Measurements from ENCODE around the gene RAB43. TPM values are rescaled to one million over a fixed set of nuclear protein-coding genes. Genes with fewer than 3 reads are reported as not detected.

RAB43 gene
- total RNA-seq, 2 experiments from 2014 or later, result 36.9 to 38.8 TPM

- no peaks in the 10 kb centered on the region for H3K36me3 Mint-ChIP-seq
- H3K4me1 Mint-ChIP-seq, result peaks cover 9% of the 10 kb centered on the region
- peaks cover 3% of the 10 kb centered on the region for H3K9me3 Mint-ChIP-seq
- H3K27me3 Mint-ChIP-seq, result no peaks in the 10 kb centered on the region
- DNase-seq, result no peak
- H3K27ac Mint-ChIP-seq, result no peak overlapping the region
- H3K4me3 Mint-ChIP-seq, result no peak overlapping the region
These were observed 57.6 kb downstream of the RAB43 start for GRCh38 chr3:129063841-129064482.

DNA sequence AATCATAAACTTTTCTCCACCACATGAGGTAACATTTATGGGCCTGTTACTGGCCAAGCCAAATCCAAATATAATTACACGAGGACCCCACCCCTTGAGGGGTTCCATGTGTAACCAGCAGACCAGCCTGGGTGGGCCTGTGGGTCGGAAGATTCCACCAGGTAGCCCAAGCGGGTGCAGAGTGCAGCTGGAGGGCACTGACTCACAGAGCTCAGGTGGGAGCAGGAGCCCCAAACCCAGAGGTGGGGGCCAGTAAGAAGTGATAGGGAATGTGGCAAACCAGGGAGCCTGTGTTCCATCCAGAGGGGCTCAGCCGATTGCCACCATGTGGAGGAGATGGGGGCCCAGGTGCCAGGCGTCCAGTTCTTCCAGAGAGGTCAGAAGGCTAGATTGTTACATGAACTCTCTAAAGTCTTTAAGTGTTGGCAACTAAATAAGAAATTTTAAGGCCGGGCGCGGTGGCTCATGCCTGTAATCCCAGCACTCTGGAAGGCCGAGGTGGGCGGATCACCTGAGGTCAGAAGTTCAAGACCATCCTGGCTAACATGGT is 58.4 kb downstream of the RAB43 start:
- H3K4me3 Mint-ChIP-seq, result no peak overlapping the region
- no peaks in the 10 kb centered on the region for H3K36me3 Mint-ChIP-seq
- no peak for DNase-seq
- H3K27ac Mint-ChIP-seq, result no peak overlapping the region
- H3K9me3 Mint-ChIP-seq, result peaks cover 3% of the 10 kb centered on the region
- peaks cover 11% of the 10 kb centered on the region for H3K4me1 Mint-ChIP-seq
- no peaks in the 10 kb centered on the region for H3K27me3 Mint-ChIP-seq

DNA sequence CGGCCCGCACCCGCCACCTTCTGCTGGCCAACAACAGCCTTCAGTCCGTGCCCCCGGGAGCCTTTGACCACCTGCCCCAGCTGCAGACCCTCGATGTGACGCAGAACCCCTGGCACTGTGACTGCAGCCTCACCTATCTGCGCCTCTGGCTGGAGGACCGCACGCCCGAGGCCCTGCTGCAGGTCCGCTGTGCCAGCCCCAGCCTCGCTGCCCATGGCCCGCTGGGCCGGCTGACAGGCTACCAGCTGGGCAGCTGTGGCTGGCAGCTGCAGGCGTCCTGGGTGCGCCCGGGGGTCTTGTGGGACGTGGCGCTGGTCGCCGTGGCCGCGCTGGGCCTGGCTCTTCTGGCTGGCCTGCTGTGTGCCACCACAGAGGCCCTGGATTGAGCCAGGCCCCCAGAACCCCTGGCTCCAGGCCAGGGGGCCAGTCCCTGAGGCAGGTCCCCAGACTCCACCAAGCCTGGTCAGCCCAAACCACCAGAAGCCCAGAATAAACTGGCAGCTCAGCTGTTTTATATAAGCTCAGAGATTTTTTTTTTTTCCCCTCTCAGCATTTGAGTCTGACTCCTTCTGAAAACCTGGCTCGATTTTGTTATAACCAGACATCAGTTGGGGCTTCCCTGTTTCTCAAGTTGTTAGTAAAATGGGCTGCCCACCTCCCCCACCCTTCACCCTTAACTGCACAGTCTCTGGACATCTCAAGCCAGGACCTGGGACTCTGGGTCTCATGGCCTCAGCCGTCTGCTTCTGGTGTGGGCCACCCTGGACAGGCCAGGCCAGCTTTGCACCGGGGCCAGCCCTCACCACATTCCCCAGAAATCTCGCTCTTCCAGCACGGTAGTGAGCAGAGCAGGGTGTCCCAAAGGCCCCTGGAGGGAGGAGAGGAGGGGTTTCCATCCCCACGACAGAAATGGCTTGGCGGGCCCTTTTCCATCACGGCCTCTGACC is 59.4 kb downstream of the RAB43 start:
- Mint-ChIP-seq H3K4me1 (peaks cover 4% of the 10 kb centered on the region), H3K27ac (no peak overlapping the region), H3K4me3 (no peak overlapping the region), H3K27me3 (no peaks in the 10 kb centered on the region), H3K36me3 (no peaks in the 10 kb centered on the region), H3K9me3 (no peaks in the 10 kb centered on the region)
- no peak for DNase-seq

GRCh38 chr3:129061023-129061887 is 60.3 kb downstream of the RAB43 start:
- H3K27me3 Mint-ChIP-seq, result no peaks in the 10 kb centered on the region
- no peaks in the 10 kb centered on the region for H3K36me3 Mint-ChIP-seq
- no peak overlapping the region for H3K4me3 Mint-ChIP-seq
- no peak for DNase-seq
- no peaks in the 10 kb centered on the region for H3K9me3 Mint-ChIP-seq
- H3K27ac Mint-ChIP-seq, result no peak overlapping the region
- H3K4me1 Mint-ChIP-seq, result peaks cover 4% of the 10 kb centered on the region

DNA sequence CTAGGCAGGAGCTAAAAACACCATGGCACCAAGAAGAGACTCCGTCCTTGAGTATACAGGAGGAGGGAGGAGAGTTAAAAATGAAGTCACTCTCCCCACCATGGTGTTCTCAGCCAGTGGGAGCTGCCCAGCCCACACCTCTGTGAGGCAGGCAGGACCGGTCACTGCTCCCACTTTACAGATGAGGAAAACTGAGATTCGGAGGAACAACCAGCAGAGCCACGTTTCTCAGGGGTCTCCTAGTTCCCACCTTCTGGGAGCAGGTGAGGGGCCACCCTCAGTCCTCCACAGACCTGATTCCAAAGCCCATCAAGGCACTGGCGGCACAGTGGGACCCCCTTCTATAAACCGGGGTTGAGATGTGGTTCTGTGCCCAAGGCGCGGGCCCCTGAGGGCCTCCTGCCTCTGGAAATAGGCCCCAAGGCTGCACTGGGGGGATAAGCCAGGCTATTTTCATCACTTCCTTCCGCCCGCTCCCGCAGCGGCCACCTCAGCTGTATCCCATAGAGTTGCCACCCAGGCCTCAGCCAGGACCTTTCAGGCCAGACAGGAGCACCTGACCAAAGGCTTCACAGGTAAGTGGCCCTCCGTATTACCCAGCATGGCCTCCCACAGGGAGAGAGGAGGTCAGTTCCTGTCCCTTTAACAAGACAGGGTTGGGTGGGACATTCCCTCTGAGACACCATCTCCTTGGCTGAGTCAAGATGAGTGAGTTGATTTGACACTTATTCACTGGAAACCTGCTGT is 61.2 kb downstream of the RAB43 start, which contains the start of gene GP9:
GP9 (plus strand) TSS at position 504 of the 747 bp plus-strand sequence. CDS start 961 bp downstream, outside the sequence.
- peaks cover 4% of the 10 kb centered on the region for H3K4me1 Mint-ChIP-seq
- no peaks in the 10 kb centered on the region for H3K27me3 Mint-ChIP-seq
- H3K36me3 Mint-ChIP-seq, result no peaks in the 10 kb centered on the region
- DNase-seq, result no peak
- no peak within 1 kb of the TSS for H3K4me3 Mint-ChIP-seq
- H3K27ac Mint-ChIP-seq, result no peak within 1 kb of the TSS
- no peaks in the 10 kb centered on the region for H3K9me3 Mint-ChIP-seq

DNA sequence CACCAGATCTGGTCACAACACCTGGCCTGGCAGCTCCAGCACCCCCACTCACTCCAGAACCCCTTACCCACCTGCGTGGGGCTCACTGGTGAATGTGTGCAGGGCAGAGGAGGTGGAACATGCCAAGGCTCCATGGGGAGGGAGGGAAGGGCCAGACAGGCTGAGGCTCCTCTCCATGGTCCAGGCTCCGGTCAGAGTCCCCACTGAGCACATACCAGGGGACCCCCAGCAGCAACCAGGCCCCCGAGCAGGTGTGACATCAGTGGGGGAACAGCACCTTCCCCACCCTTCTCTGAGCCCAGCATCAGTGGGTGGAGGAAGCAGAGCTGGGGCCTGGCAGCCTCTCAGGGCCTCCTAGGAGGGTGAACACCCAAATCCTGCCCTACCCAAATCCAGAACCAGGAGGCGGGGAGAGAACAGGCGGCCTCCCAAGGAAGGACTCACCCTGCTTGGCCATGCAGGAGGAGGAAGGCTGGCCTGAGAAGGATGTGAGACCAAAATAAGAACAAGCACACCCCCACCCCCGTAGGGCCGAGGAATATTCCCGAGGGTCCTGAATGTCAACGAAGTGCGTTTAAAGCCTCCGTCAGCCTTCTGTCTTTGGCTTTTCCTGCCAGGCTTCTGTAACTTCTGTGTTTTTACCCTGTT is 62.2 kb downstream of the RAB43 start:
- Mint-ChIP-seq H3K36me3 (no peaks in the 10 kb centered on the region), H3K9me3 (no peaks in the 10 kb centered on the region), H3K4me1 (peaks cover 6% of the 10 kb centered on the region), H3K27ac (no peak overlapping the region), H3K27me3 (no peaks in the 10 kb centered on the region), H3K4me3 (no peak overlapping the region)
- DNase-seq, result no peak

- Mint-ChIP-seq H3K4me1 (peaks cover 10% of the 10 kb centered on the region), H3K27me3 (no peaks in the 10 kb centered on the region)
These were observed 63.0 kb downstream of the RAB43 start for GRCh38 chr3:129058441-129059200.

DNA sequence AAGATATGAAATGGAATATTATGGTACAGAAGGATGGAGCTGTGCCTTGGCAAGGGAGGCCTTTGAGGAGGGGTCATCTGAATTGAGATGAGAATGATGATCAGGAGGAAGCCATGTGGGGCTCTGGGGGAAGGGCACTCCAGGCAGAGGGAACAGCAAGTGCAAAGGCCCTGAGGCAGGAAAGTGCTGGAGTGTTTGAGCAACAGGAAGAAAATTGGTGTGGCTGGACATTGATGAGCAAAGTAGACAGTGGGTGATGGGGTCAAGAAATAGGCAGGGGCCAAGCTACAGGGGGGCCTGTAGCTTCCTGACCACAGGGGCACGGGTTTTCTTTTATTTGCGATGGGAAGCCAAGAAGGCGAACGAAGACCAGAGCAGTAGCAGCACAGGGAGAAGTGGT is 64.4 kb downstream of the RAB43 start:
- H3K4me3 Mint-ChIP-seq, result no peak overlapping the region
- no peaks in the 10 kb centered on the region for H3K27me3 Mint-ChIP-seq
- H3K36me3 Mint-ChIP-seq, result no peaks in the 10 kb centered on the region
- no peak for DNase-seq
- no peaks in the 10 kb centered on the region for H3K9me3 Mint-ChIP-seq
- H3K4me1 Mint-ChIP-seq, result peaks cover 16% of the 10 kb centered on the region
- no peak overlapping the region for H3K27ac Mint-ChIP-seq

More at GRCh38 chr3:129058441-129059200, 63.0 kb downstream of the RAB43 start:
- Mint-ChIP-seq H3K4me3 (no peak overlapping the region), H3K27ac (no peak overlapping the region), H3K36me3 (no peaks in the 10 kb centered on the region), H3K9me3 (no peaks in the 10 kb centered on the region)
- no peak for DNase-seq

DNA sequence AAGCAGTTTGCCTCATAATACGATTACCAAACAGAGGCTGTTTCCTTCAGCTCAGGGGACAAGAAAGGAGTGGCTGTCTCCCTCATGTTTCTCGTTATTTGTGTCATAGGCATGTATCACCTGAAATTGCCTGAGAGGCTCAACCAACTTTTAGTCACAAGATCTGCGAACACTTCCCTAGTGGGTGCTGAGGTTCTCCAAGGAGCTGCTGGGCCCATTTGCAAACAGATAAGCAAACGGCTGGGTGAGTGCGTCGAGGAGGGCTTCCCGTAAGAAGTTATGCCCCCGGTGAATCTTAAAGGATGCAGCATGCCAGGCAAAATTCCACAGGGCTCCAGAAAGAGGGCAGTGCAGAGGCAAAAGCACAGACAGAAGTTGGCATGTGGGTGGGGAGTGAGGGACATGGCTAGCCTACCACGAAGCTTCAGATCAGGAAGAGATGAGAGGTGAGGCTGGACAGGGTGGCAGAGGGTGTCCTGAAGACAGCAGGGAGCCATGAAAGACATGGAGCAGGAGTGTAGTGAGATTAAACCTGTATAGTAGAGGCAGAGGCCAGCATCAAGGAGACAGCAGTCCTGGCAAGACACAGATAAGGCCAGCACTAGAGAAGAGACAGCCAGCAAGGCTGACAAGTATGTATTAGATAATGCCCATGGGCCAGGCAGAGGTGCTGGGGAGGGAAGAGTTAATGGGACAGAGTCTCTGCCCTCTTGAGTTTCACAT is 65.0 kb downstream of the RAB43 start:
- H3K27me3 Mint-ChIP-seq, result no peaks in the 10 kb centered on the region
- no peaks in the 10 kb centered on the region for H3K36me3 Mint-ChIP-seq
- no peak overlapping the region for H3K27ac Mint-ChIP-seq
- DNase-seq, result no peak
- no peaks in the 10 kb centered on the region for H3K9me3 Mint-ChIP-seq
- peaks cover 18% of the 10 kb centered on the region for H3K4me1 Mint-ChIP-seq
- H3K4me3 Mint-ChIP-seq, result no peak overlapping the region

DNA sequence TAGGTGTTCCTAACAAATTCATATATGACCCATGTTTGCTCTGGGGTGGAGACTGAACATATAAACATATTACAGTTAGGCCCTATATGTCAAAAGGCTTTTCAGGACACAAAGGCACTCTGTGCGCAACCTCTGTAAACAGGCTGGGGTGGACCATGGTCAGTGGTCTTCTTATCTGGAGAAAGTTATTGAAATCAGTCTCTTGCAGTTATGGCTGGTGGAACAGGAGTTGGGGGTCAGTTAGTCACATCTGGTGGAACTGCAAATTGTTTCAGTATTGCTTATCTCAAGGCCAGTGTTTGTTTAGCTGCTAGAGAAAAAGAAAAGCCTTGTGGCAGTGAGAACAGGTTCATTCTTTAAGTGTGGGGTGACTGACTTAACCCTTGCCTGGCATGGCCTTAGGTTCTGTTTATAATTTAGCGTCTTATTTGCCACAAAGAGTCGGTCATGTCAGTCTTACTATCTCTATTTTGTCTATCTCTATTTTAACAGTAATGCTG is 66.9 kb downstream of the RAB43 start:
- H3K27ac Mint-ChIP-seq, result peak overlapping the region; percentile 21
- no peak overlapping the region for H3K4me3 Mint-ChIP-seq
- H3K27me3 Mint-ChIP-seq, result no peaks in the 10 kb centered on the region
- H3K9me3 Mint-ChIP-seq, result no peaks in the 10 kb centered on the region
- H3K36me3 Mint-ChIP-seq, result no peaks in the 10 kb centered on the region
- H3K4me1 Mint-ChIP-seq, result peaks cover 18% of the 10 kb centered on the region
- DNase-seq, result no peak

DNA sequence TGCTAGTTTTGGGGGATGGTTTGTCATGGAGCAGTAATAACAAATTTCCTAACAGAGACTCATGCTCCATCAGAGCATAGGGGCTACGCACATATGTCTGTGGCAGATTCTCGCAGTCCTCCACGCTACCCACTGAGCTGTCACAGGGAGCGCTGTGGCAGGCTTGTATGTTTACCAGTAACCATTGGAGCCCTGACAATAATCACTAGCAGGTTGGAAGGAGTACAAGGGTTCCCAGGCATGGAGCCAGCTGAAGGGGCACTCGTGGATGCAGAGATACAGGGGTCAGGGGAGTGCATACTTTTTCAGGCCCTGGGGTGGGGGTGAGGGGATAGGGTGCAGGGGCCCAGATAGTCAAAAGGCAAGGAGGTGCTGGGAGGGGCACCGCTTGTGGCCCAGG is 68.9 kb downstream of the RAB43 start:
- Mint-ChIP-seq H3K4me1 (peaks cover 14% of the 10 kb centered on the region), H3K9me3 (peaks cover 7% of the 10 kb centered on the region), H3K36me3 (peaks cover 3% of the 10 kb centered on the region), H3K27ac (no peak overlapping the region), H3K4me3 (no peak overlapping the region), H3K27me3 (no peaks in the 10 kb centered on the region)
- DNase-seq, result no peak

DNA sequence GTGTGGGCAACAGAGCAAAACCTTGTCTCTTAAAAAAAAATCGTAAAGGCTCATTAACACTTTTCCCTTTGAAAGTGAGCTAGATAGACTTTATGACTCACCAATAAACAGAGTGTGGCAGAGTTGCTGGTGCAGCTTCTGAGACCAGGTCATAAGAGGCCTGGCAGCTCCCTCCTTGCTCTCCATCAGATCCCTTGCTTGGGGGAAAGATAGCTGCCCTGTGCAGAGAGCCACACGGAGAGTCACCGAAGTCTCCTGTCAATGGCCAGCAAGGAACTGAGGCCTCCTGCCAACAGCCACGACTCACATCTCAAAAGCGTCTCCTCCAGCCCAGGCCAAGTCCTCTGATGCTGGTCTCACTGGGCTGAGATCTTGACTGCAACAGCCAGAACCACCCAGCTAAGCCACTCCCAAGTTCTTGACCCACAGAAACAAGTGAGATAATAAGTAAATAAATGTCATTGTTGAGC is 69.7 kb downstream of the RAB43 start:
- H3K4me3 Mint-ChIP-seq, result no peak overlapping the region
- no peak overlapping the region for H3K27ac Mint-ChIP-seq
- peaks cover 14% of the 10 kb centered on the region for H3K4me1 Mint-ChIP-seq
- no peak for DNase-seq
- peaks cover 7% of the 10 kb centered on the region for H3K9me3 Mint-ChIP-seq
- H3K27me3 Mint-ChIP-seq, result no peaks in the 10 kb centered on the region
- H3K36me3 Mint-ChIP-seq, result peaks cover 3% of the 10 kb centered on the region
